Endodermal cell (in vitro differentiated cells): ENCODE data around the gene TBC1D16. TPM values are rescaled to one million over a fixed set of nuclear protein-coding genes. Genes with fewer than 3 reads are reported as not detected.

Source experiments
- DNase-seq: peaks from one replicate; pipeline ENCODE4 v3.0.0-alpha.2; 2017
- H3K27ac ChIP-seq: 2 replicates; pipeline ENCODE4 v1.5.1; 2013; ENCODE audit warnings: mild to moderate bottlenecking, low read depth, low read length, moderate library complexity
- H3K27me3 ChIP-seq: 2 replicates; pipeline ENCODE4 v1.6.1; 2013; ENCODE audit warnings: mild to moderate bottlenecking, low read length, moderate library complexity; ENCODE audit not compliant: insufficient read depth, control insufficient read depth, poor library complexity, severe bottlenecking
- H3K36me3 ChIP-seq: 2 replicates; pipeline ENCODE4 v1.7.0; 2013; ENCODE audit warnings: mild to moderate bottlenecking, low read length, moderate library complexity; ENCODE audit not compliant: control insufficient read depth, insufficient read depth
- H3K4me1 ChIP-seq: one replicate; pipeline ENCODE4 v1.7.0; 2013; ENCODE audit warnings: low read length; ENCODE audit not compliant: control insufficient read depth, insufficient read depth
- H3K4me3 ChIP-seq: 2 replicates; pipeline ENCODE4 v1.5.1; 2013; ENCODE audit warnings: mild to moderate bottlenecking, low read length, moderate library complexity
- H3K9ac ChIP-seq: 2 replicates; pipeline ENCODE4 v1.6.1; 2013; ENCODE audit warnings: mild to moderate bottlenecking, low read length, moderate library complexity; ENCODE audit not compliant: poor library complexity, severe bottlenecking; ENCODE audit errors: extremely low read depth
- H3K9me3 ChIP-seq: 2 replicates; pipeline ENCODE4 v1.6.1; 2013; ENCODE audit warnings: mild to moderate bottlenecking, low read length, moderate library complexity; ENCODE audit not compliant: control insufficient read depth
- H3K27ac Mint-ChIP-seq: 2 replicates; pipeline ENCODE4 v1.8.0; 2020; ENCODE audit warnings: mixed read lengths
- H3K27me3 Mint-ChIP-seq: 2 replicates; pipeline ENCODE4 v1.8.0; 2021; ENCODE audit warnings: mild to moderate bottlenecking, mixed read lengths; ENCODE audit not compliant: insufficient read depth
- H3K36me3 Mint-ChIP-seq: 2 replicates; pipeline ENCODE4 v1.8.0; 2020; ENCODE audit warnings: low read depth, mixed read lengths
- H3K4me1 Mint-ChIP-seq: 2 replicates; pipeline ENCODE4 v1.8.0; 2020; ENCODE audit warnings: mixed read lengths
- H3K4me3 Mint-ChIP-seq: 2 replicates; pipeline ENCODE4 v1.8.0; 2020; ENCODE audit warnings: mild to moderate bottlenecking, moderate library complexity, mixed read lengths
- H3K9me3 Mint-ChIP-seq: 2 replicates; pipeline ENCODE4 v1.8.0; 2020; ENCODE audit warnings: mild to moderate bottlenecking, mixed read lengths
- CTCF ChIP-seq: fragments of 200-600 bp; sonication (generic); conservative IDR thresholded peaks from 2 replicates; pipeline ENCODE4 v1.5.0; 2021; ENCODE audit warnings: antibody characterized with exemption, mild to moderate bottlenecking
- WGBS, 2 experiments: methylation state at CpG; one replicate each; pipeline versions ENCODE4 v1.1.5 to v1.1.7; 2013; ENCODE audit warnings: missing lambda C conversion rate in 2 of 2, mixed read lengths in 1 of 2; ENCODE audit not compliant: insufficient coverage in 1 of 2, insufficient read length in 1 of 2; 5-methylcytosine and 5-hydroxymethylcytosine counted together
- total RNA-seq, 2 donors: library from RNA; stranded (reverse); fragmentation: NEBNext Ultra II Directional in 1 of 2; extraction: Animal tissue kit (Norgen Biotek cat#: 25700) in 1 of 2; gene quantifications; 2 replicates in 1 of 2; 3 replicates in 1 of 2; pipeline ENCODE4 v1.2.1, GENCODE V29; 2021

Gene TBC1D16
- total RNA-seq, 2 donors from 2014 or later = 88.2 to 116 TPM

- no peak overlapping the region for H3K27ac Mint-ChIP-seq
- WGBS, 2 experiments = 95 to 97% methylated on average over 23 to 30 of the region's 30 CpGs
These were observed 56.4 kb downstream of the TBC1D16 start for GRCh38 chr17:79979221-79979741.

GRCh38 chr17:79978548-79978855, 57.2 kb downstream of the TBC1D16 start:
- no peak for DNase-seq
- Histone ChIP-seq H3K27ac (no peak overlapping the region), H3K9me3 (no peaks in the 10 kb centered on the region), H3K36me3 (peaks cover 6% of the 10 kb centered on the region), H3K4me3 (no peak overlapping the region), H3K4me1 (peaks cover 3% of the 10 kb centered on the region), H3K9ac (no peak overlapping the region), H3K27me3 (no peaks in the 10 kb centered on the region)
- no peak for TF ChIP-seq CTCF
- Mint-ChIP-seq H3K4me3 (no peak overlapping the region), H3K27ac (no peak overlapping the region), H3K4me1 (peaks cover 15% of the 10 kb centered on the region), H3K27me3 (no peaks in the 10 kb centered on the region), H3K36me3 (peaks cover 9% of the 10 kb centered on the region), H3K9me3 (no peaks in the 10 kb centered on the region)
- 93 to 95% methylated on average over 10 to 11 of the region's 11 CpGs for WGBS, 2 experiments

More at GRCh38 chr17:79979221-79979741, 56.4 kb downstream of the TBC1D16 start:
- Histone ChIP-seq H3K27me3 (no peaks in the 10 kb centered on the region), H3K27ac (no peak overlapping the region), H3K4me3 (no peak overlapping the region), H3K36me3 (peaks cover 6% of the 10 kb centered on the region), H3K4me1 (peaks cover 3% of the 10 kb centered on the region), H3K9ac (no peak overlapping the region), H3K9me3 (no peaks in the 10 kb centered on the region)
- Mint-ChIP-seq H3K4me3 (no peak overlapping the region), H3K27me3 (no peaks in the 10 kb centered on the region), H3K4me1 (peaks cover 13% of the 10 kb centered on the region), H3K9me3 (no peaks in the 10 kb centered on the region), H3K36me3 (peaks cover 9% of the 10 kb centered on the region)
- peak; percentile 46 for DNase-seq
- no peak for TF ChIP-seq CTCF

- Histone ChIP-seq H3K27me3 (no peaks in the 10 kb centered on the region), H3K4me3 (no peak overlapping the region), H3K27ac (no peak overlapping the region), H3K9me3 (no peaks in the 10 kb centered on the region), H3K36me3 (peaks cover 6% of the 10 kb centered on the region), H3K4me1 (peaks cover 3% of the 10 kb centered on the region), H3K9ac (no peak overlapping the region)
- TF ChIP-seq CTCF = no peak
- no peaks in the 10 kb centered on the region for H3K9me3 Mint-ChIP-seq
- peaks cover 8% of the 10 kb centered on the region for H3K36me3 Mint-ChIP-seq
- peaks cover 15% of the 10 kb centered on the region for H3K4me1 Mint-ChIP-seq
- H3K27me3 Mint-ChIP-seq = no peaks in the 10 kb centered on the region
- DNase-seq = peak; percentile 69
- no peak overlapping the region for H3K4me3 Mint-ChIP-seq
- 94 to 95% methylated on average over 31 to 44 of the region's 47 CpGs for WGBS, 2 experiments
- H3K27ac Mint-ChIP-seq = peak overlapping the region; percentile 44
These were observed 57.7 kb downstream of the TBC1D16 start for GRCh38 chr17:79977708-79978547.
